HL-60/S4 treated with phorbol 12-myristate 13-acetate at 8.2 ng/mL for 4 days and 3 days (cell line): ENCODE data around the gene ZNF467.

Experiments used
- in situ Hi-C: fragments of 300-500 bp; cut with MboI; formaldehyde crosslinking; loops from 2 replicates; pipeline ENCODE4 v1.15.0; 2022; ENCODE audit warnings: low sequenced_read_pairs

Gene ZNF467

DNA sequence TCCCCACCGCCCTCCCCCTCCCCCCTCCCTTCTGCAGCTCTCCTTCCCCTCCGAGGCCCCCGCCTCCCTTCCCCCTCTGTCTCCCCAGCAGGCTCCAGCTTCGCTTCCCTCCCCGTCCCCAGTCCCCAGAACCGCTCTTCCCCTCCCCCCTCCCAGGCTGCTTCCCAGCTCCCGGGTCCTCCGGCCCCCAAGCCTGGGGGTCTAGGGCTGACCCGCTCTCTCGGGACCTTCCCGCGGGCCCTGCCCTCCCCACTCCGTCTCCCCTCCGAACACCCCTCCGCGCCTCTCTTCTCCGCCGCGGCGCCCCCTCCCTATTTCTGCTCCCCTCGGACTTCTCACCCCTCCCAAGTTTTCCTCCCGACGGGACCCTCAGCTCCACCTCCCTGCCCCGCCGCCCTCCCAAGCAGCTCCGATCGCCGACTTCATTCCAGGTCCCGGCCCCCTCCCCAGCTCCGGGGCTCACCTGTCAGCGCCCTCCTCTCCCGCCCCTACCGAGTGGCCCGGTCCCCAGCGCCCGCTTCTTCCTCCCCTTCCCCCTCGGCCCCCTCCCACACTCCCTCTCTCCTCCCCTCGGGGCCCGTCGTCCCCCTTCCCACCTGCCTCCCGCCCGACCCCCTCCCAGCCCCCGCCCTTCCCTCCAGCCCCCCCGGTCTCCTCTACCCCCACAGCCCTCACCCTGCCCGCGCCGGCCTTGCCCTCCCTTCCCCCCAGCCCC is 990 bp downstream of the ZNF467 start:
- in situ Hi-C loops: no loop called here

DNA sequence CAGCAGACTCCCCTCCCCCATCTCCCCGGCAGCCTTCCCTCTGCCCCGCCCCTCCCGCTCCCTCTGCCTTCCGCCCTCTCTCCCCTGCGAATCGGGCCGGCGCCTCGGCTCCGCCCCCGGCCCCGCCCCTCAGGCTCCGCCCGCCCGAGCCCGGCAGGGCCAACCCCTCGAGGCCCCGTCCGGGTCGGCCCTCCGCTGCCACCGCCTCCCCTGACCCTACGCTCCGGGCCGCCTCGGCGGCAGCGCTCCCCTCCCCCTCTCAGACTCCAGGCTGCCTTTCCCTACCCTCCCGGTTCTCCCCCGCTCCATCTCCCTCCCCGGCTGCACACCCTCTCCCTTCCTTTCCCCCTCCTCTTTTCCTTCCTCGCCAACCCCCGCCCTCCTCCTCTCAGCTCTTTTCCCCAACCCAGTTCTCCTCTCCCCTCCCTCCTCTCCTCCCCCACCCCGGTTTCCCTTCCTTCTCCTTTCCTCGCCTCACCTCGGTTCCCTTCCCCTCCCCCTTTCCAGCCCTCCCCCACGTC is 1.6 kb downstream of the ZNF467 start:
- in situ Hi-C loops: no loop called here

DNA sequence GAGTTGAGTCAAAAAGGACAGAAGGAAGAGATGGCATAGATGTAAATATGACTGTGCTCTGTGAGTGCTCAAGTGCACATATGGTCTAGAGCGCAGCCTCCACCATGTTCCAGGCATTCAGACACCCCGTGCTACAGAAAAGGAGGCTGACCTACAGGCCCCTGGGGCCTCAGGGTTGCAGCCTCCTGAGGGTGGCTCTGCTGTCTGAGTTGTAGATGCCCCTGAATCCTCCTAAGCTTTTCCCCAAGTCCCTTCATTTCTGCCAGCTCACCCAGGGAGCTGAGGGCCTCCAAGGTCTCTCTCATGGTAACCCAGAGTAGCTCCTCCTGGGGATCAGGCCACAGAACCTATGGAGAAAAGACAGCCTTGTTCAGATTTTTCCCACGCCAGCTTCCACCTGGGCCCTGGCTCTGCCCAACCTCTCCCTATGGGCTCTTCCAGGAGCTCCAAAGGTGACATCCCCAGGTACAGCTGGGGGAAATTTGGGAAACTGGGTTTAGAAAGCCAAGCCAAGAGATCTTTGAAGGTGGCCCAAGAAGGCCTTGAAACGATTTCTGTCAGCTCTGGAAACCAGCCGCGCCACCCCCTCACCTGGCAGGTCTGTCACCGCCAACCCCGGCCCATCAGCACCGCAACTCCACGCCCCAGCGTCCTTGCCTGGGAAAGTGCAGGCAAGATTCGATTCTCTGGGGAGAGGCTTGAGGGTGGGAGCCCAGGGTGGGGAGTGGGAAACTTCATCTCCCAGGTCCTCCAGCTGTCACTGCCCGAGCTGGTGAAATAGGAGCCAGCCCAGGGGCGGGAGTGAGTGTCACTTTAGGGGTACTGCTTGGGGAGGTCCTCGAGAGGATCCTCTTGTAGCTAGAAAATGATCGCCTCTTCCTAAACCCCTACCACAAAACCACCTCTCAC is 2.4 kb downstream of the ZNF467 start:
- in situ Hi-C loops: no loop called here

DNA sequence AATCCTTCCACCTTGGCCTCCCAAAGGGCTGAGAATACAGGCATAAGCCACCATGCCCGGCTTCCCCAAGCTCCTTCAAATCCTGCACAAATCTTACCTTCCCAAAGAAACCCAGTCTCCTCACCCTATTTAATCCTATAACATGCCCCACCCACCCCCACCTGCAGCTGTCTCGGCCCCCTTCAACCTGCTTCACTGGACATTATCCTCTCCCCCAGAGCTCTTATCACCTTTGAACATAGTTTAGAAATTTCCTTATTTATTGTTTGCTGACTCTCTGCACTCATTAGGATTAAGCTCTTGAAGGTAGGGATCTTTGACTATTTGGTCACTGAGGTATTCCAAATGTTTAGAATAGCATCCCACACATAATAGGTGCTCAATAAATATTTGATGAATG is 3.5 kb downstream of the ZNF467 start:
- in situ Hi-C loops: no loop called here

DNA sequence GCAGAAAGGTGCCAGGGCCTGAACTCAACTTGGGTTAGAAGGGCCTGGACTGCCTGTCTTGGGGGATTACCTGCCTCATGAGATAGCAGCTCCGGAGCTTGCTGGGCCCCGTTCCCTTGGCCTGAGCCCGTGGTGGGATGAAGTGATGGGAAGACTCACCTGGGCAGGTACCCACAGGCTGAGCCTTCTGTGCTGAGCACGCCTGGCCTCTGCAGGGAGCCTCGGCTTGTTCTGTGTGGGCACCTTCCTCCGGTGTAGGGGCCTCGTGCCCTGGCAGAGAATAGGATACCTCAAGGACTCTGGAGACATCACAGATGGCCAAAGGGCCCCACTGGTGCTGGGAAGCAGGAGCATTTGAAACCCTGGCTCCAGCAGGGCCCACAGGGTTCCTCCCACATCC is 4.5 kb downstream of the ZNF467 start:
- in situ Hi-C loops: no loop called here

DNA sequence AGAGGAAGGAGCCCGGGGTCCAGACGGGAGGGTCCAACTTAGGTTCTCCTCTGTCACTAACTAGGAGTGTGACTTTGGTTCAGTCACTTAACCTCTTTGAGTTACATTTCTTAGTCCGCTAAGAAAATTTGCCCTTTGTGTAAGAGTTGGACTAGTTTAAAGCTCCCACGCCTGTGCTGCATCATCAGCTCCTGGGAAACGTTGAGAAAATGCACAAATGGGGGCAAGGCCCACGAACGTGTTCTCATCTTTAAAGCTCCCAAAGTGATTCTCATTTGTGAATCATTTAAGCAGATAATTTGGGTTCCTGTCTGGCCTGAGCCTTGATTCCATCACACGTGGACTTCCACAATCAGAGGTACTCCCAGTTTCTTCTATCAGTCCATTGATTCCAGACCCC is 6.3 kb downstream of the ZNF467 start:
- in situ Hi-C loops: no loop called here

DNA sequence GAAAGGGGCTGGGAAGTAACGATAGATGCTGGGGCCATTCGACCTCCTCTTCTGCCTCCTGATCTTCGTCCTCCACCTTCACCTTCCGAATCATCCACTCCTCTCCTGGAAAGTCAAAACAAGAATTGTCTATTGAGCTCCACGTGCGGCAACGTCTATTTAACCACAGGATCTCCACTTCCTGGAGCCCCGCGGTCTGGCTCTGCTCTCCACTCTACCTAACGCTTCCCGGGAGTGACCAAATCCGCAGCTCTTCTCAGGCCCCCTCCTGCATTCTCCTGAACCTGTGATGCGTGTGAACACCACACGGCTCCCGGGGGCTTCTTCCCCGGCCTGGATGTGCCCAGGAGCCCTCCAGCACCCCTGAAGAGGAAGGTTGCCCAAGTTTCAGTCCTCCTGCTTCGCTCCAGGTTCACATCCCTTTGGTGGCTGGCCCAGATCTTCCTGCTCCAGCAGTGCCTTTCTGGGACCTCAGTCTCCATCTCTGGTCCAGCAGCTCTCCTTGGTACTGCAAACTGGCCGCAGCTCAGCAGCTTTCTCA is 7.2 kb downstream of the ZNF467 start:
- in situ Hi-C loops: no loop called here

DNA sequence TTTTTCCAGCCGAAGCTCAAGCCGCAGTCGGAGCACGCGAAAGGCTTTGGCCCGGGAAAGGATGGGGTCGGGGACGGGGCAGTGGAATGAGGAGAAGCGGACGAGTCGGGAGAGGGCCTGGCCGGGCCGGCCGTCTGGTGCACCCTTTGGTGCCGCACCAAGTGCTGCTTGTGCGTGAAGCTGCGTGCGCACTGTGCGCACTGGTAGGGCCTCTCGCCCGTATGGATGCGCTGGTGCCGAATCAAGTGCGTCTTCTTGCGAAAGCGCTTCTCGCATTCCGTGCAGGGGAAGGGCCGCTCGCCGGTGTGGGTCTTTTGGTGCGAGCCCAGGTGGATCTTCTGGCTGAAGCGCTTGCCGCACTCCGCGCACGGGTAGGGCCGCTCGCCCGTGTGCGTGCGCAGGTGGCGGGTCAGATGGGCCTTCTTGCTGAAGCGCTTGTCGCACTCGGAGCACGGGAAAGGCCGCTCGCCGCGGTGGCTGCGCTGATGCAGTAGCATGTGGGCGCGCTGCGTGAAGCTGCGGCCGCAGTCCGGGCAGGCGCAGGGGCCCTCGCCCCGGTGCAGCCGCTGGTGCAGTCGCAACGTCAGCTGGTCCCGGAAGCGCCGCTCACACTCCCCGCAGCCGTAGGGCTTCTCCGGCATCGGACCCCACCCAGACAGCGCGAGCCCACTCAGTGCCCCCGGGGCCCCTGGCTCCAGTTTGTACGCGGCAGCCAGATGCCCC is 7.8 kb downstream of the ZNF467 start:
- in situ Hi-C loops: no loop called here

DNA sequence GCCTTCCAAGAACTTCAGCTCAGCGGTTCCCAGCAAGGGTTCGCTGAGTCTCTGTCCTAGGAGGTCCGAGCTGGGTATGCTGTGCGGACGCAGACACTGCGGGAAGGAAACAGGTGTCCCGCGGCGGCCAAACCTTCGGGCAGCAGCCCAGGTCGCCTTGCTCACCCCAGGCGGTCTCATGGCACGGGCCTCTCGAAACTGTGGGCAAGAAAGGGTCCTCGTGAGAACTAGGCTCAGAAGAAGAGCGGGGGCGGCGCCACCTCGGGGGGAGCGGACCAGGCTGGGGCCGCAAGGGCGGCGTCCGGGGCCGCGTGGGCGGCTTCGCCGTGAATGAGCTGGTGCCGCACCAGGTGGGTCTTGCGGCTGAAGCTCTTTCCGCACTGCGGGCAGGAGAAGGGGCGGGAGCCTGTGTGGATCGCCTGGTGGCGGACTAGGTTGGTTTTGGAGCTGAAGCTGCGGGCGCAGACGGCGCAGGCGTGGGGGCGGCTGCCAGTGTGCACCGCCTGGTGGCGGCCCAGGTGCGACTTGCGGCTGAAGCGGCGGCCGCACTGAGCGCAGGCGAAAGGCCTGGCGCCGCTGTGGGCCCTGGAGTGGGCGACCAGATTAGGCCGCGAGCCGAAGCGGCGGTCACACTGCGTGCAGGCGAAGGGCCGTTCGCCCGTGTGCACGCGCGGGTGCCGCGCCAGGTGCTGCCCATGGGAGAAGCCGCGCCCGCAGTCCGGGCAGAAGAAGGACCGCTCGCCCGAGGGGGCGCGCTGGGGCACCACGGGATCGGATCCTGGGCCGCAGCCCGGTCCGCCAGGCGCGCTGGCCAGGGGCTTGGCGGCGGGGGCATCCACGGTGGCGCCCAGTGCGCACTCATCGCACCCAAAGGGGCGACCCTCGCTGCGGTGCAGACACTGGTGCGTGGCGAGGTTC is 8.6 kb downstream of the ZNF467 start:
- in situ Hi-C loops: no loop called here

DNA sequence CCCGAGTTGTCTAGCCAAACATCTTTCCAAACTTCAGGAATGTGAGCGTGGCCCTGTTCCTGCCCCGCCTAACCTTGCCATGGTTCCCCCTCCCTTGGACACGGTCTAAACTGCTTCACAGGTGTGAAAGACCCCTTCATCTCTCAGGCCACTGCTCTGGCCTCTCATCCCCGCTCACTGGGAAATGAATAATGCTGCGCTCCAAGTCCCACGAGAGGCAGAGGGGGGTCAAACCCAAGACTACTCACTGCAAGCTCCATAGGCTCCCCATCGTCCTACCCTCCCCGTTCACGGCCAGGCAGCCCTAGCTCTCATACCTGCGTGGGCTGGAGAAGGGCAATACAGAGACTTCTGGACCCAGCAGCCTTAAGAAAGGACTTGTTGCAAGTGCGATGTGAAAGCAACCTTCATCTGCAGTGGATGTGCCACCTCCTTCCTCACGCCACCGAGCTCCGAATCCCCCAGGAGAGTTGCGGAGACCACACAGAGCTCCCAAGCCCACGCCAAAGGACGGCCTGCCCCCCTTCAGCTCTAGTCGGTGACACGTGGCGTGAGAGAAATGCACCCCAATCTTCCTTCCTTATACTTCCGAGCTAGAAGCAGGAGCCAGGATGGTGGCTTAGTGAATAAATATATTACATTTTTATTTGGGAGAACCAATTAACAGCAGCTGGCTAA is 9.7 kb downstream of the ZNF467 start:
- in situ Hi-C loops: no loop called here

DNA sequence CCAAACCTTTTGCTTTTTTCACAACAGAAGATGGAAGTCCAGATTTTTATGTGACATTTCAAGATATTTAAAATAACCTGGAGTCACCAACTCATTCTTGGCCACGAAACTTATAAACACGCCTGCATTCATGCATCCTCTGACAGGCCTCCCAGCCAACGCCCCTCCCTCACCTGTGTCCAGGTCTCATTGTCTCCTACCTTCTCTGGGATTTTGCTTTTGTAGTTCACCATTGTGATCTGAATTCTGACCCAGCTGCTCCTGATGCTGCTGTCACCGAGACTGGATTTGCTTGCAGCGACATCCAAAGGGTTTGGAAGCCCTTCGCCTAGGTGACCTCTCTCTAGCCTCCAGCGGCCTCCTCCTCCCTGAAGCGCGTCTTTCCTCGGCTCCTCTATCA is 10.8 kb downstream of the ZNF467 start:
- in situ Hi-C loops: no loop called here

DNA sequence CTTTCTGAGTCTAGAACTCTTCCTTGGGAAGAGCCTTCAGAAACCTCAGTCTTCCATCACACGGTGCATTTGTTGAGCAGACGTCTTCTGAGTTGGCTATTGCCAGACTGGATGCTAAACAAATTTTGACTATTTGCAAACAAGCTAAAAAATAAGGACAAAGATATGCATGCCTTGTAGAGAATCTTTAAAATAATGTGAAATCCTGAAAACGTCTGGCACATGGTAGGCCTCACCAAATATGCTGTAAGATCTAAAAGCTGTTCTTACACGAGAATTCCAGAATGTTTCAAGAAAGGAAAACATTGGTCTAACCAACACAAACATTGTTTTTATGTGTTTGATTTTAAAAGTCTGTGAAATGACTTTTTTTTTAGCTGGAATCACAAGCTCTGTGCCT is 11.3 kb downstream of the ZNF467 start:
- in situ Hi-C loops: no loop called here

DNA sequence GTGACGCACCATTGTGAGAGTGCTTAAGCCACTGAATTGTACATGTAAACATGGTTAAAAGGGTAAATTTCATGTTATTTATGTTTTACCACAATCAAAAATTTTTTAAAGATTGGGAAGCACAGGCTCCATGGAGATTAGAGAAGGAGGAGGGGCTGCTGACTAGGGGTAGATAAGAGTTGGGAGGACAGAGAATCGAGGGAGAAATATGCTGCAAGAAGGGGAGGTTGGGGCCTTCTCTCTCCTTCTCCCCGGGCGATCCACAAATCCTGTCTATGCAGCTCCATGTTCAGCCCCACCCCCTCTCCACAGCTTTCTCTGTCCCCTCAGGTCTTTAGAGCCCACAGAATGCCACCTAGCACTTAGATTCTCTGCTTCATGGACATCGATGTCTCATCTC is 12.1 kb downstream of the ZNF467 start:
- in situ Hi-C loops: no loop called here

DNA sequence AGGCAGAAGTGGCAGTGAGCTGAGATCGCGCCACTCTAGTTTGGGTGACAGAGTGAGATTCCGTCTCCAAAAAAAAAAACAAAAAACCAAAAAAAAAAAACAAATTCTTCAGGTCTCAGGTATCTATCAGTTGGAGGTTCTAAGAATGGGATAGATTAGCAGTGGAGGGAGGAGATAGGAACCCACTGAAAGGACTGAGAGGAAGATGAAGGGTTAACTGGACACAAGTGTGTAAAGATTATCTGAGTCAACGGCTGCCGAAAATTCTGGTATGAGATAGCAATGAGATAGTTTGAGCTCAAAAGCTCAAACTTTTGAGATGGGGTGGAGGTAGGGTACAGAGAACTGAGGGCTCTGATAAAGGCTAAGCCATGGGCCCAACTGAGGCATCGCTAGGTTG is 12.8 kb downstream of the ZNF467 start:
- in situ Hi-C loops: no loop called here

DNA sequence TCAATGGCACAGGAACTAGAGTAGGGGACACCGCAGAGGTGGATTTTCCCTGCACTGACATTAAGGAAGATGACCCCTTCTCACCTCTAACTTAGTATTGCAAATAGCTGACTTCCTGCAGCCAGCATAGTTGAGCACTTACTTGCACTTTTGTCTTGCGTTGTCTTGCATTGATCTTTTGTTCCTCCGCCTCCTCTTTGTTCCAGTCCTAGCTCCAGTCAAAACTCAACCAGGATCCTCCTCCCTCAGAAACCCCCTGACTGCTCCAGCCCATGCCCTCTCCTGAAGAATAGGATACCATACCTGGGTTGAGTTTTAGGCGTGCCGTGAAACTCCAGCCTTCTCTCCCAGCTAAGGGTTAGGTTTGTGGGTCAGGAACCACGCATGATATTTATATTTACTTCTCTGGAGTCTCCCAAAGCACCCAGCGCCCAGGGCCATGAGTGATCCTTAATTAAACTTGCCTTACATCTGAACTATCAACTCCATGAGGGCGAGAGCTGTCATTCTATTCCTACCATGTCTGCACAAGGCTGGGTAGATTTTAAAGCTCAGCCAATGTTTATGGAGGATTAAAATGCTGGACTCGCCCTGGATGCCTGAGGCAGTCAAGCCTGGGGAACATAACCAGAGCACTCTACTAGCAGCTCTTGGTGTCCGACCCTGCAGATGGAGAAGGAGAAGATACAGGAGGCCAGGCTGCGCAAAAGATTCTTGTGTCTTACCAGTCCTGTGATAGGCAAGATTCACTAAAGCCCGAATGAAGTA is 14.1 kb downstream of the ZNF467 start:
- in situ Hi-C loops: no loop called here

DNA sequence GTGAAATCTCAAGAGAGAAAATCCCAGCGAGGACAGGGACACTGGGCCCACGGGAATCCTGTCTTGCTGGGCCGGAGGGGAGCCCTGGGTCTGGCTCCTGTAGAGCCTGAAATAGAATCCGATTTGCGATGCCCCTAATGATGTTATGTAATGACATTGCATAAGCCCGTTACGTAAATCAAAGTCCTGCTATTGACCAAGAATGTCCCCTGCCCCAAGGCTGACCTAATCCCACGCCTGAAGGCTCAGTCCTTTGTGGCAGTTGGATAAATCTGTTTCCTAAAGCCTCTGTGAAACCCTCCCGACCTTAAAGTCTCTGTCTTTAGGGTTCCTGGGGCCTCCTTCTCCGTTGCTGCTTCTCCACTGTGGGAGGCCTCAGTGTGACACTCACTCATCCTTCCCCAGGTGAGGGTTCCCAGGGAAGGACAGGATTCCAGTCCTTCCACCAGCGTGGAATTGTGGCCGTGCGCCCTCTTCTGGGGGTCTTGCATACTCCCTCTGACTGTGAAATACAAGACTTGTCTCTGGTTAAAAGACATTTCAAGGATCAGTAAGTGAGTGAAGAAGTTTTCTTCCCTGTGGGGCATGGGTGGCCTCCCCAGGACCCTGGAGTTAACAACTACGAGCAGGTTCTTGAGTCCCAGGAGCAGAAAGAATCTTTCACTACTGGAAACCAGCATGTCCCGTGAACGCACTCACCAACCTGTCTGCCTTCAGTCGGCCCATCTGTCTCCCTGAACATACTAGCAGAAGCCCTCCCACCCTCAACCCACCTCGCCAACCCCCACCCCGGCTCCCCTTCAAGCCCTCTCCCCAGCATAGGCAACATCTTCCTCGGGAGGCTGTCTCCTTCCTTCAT is 19.8 kb downstream of the ZNF467 start:
- in situ Hi-C loops: no loop called here

DNA sequence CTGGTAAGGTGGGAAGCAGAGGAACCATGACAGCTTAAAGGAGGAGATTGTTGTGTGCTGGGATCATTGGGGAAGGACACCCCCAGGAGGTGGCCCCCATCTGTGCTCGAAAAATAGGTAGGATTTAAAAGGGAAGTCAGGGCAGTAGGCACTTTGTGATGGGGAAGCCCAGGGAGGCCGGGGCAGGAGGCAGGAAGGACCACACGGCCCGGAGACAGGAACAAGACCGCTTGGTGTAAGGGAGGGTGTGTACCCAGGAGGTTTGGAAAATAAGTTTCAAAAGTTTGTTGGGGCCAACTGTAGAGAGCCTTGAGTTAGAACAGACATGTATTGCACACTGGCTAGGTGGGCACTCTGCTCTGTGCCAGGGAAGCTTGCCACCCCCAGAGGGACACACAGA is 20.7 kb downstream of the ZNF467 start:
- in situ Hi-C loops: no loop called here
